HL-60 (cell line): Measurements from ENCODE around the gene RAD18.

ENCODE experiments used
- CTCF ChIP-seq: IDR thresholded peaks from one replicate; pipeline ENCODE4 v1.5.1; 2011; ENCODE audit warnings: low read length, control low read depth, inconsistent platforms; ENCODE audit not compliant: insufficient read depth
- GABPA ChIP-seq: IDR thresholded peaks from 2 replicates; pipeline ENCODE4 v1.6.1; 2012; ENCODE audit warnings: low read depth
- POLR2AphosphoS5 ChIP-seq: IDR thresholded peaks from 2 replicates; pipeline ENCODE4 v1.6.1; 2012; ENCODE audit warnings: low read depth
- REST ChIP-seq: IDR thresholded peaks from 2 replicates; pipeline ENCODE4 v1.6.1; 2012; ENCODE audit warnings: low read depth; ENCODE audit not compliant: insufficient replicate concordance
- SPI1 ChIP-seq: IDR thresholded peaks from 2 replicates; pipeline ENCODE4 v1.6.1; 2012; ENCODE audit warnings: low read depth, mild to moderate bottlenecking, borderline replicate concordance

- no peak for TF ChIP-seq CTCF
- no peak for TF ChIP-seq POLR2AphosphoS5
- TF ChIP-seq REST, result no peak
- no peak for TF ChIP-seq GABPA
- TF ChIP-seq SPI1, result no peak
Measured at GRCh38 chr3:8996681-8997121, 33.4 kb upstream of the RAD18 start.
